HG03025 (cell line): ENCODE results near the gene TMEM190.
"Not testable (repeated sequence)": the region's sequence is repeated elsewhere in the genome, so short reads cannot be mapped to it uniquely, and the experiment has no call there.

Experiments used
- ATAC-seq: cut with Tn5 transposase; IDR thresholded peaks from one replicate; pipeline ENCODE4 v1.9.1; 2021; ENCODE audit warnings: mild to moderate bottlenecking, moderate library complexity; ENCODE audit not compliant: unreplicated experiment, low FRiP score

TMEM190 gene

GRCh38 chr19:55376241-55376933, at the start of gene TMEM190:
Gene TMEM190 (plus strand): TSS chr19:55376826. CDS start chr19:55376854, 28 bp downstream.
- ATAC-seq, result no peak

GRCh38 chr19:55328774-55329318, 47.8 kb upstream of the TMEM190 start:
- not testable (repeated sequence) for ATAC-seq

- ATAC-seq, result not testable (repeated sequence)
These were observed 46.8 kb upstream of the TMEM190 start for GRCh38 chr19:55329791-55330190.

GRCh38 chr19:55333870-55334269, 42.8 kb upstream of the TMEM190 start:
- no peak for ATAC-seq

- no peak for ATAC-seq
These were observed 40.5 kb upstream of the TMEM190 start for GRCh38 chr19:55336101-55336500.

- ATAC-seq, result peak; percentile 86
These were observed 37.3 kb upstream of the TMEM190 start, which contains the start of gene KMT5C for GRCh38 chr19:55339105-55339888. Gene KMT5C (plus strand): TSS chr19:55339876. CDS start chr19:55341937, 2,061 bp downstream.

GRCh38 chr19:55339889-55340783, 36.5 kb upstream of the TMEM190 start:
- no peak for ATAC-seq

- ATAC-seq, result no peak
These were observed 35.9 kb upstream of the TMEM190 start for GRCh38 chr19:55340784-55341147.

GRCh38 chr19:55341171-55341588, 35.4 kb upstream of the TMEM190 start:
- ATAC-seq, result no peak

GRCh38 chr19:55341595-55342531, 34.8 kb upstream of the TMEM190 start:
- ATAC-seq, result no peak

- ATAC-seq, result no peak
These were observed 32.2 kb upstream of the TMEM190 start for GRCh38 chr19:55344444-55344843.

GRCh38 chr19:55345101-55345817, 31.4 kb upstream of the TMEM190 start:
- no peak for ATAC-seq

GRCh38 chr19:55345818-55346724, 30.6 kb upstream of the TMEM190 start:
- ATAC-seq, result no peak

- ATAC-seq, result no peak
These were observed 29.7 kb upstream of the TMEM190 start for GRCh38 chr19:55346725-55347441.

GRCh38 chr19:55347442-55348009, 29.1 kb upstream of the TMEM190 start:
- ATAC-seq, result no peak

- ATAC-seq, result no peak
These were observed 28.1 kb upstream of the TMEM190 start for GRCh38 chr19:55348317-55349034.
